H1 (cell line): ENCODE measurements around the gene BOLA1. TPM values are rescaled to one million over a fixed set of nuclear protein-coding genes. Genes with fewer than 3 reads are reported as not detected.

ENCODE experiments used
- CTCF ChIA-PET: fragments of 300-600 bp; sonication (Branson Sonifier 250); formaldehyde crosslinking; loops from one replicate; lab custom pipeline; 2021; ENCODE audit not compliant: partially characterized antibody; lab: Charles Lee
- POLR2A ChIA-PET: fragments of 300-600 bp; sonication (Branson Sonifier 250); formaldehyde crosslinking; loops from one replicate; lab custom pipeline; 2021; ENCODE audit warnings: inconsistent platforms; ENCODE audit not compliant: partially characterized antibody; lab: Charles Lee
- DNase-seq, 2 experiments: peaks; one replicate each; pipeline versions ENCODE4 v3.0.0 to v3.0.0-alpha.2; 2010 to 2022; ENCODE audit warnings: low spot score in 2 of 2, low read depth in 1 of 2, mixed read lengths in 1 of 2
- FAIRE-seq: peaks from 2 replicates; lab custom pipeline; 2011; peaks lifted over from hg19 to GRCh38; lab: Jason Lieb, UNC
- H2AFZ ChIP-seq: 2 replicates; pipeline ENCODE4 v1.8.1; 2012; ENCODE audit warnings: low read length, inconsistent platforms
- H2AK5ac ChIP-seq: 2 replicates; pipeline ENCODE4 v1.6.1; 2013; ENCODE audit warnings: low read depth, low read length
- H2BK120ac ChIP-seq: replicated peaks from 2 replicates; pipeline ENCODE3; 2013; ENCODE audit warnings: low read depth, low read length, inconsistent platforms
- H2BK12ac ChIP-seq: 2 replicates; pipeline ENCODE4 v1.6.1; 2013; ENCODE audit warnings: low read depth, low read length
- H2BK15ac ChIP-seq: 2 replicates; pipeline ENCODE4 v1.6.1; 2013; ENCODE audit warnings: low read length
- H2BK20ac ChIP-seq: 2 replicates; pipeline ENCODE4 v1.6.1; 2013; ENCODE audit warnings: low read length
- H2BK5ac ChIP-seq: 2 replicates; pipeline ENCODE4 v1.6.1; 2013; ENCODE audit warnings: low read depth, low read length
- H3K14ac ChIP-seq: 2 replicates; pipeline ENCODE4 v1.6.1; 2013; ENCODE audit warnings: inconsistent platforms; ENCODE audit not compliant: insufficient read length
- H3K18ac ChIP-seq: 2 replicates; pipeline ENCODE4 v1.6.1; 2013; ENCODE audit warnings: low read length; ENCODE audit errors: extremely low read depth
- H3K23ac ChIP-seq: 2 replicates; pipeline ENCODE4 v1.6.1; 2013; ENCODE audit warnings: inconsistent platforms; ENCODE audit not compliant: insufficient read length
- H3K23me2 ChIP-seq: 2 replicates; pipeline ENCODE4 v1.6.1; 2013; ENCODE audit warnings: low read depth, low read length
- H3K27ac ChIP-seq: 2 replicates; pipeline ENCODE4 v1.6.1; 2011; ENCODE audit warnings: low read depth, low read length, inconsistent platforms
- H3K27me3 ChIP-seq, 4 experiments: replicated peaks in 1 of 4; 1 replicate in 1 of 4; 2 replicates in 3 of 4; pipeline versions ENCODE4 v1.6.1 to v1.8.1; 2011 to 2013; ENCODE audit warnings: low read length in 3 of 4, mild to moderate bottlenecking in 3 of 4, inconsistent platforms in 2 of 4, mixed read lengths in 2 of 4, moderate library complexity in 1 of 4; ENCODE audit not compliant: control insufficient read depth in 3 of 4, insufficient read depth in 3 of 4; ENCODE audit errors: extremely low read depth in 1 of 4
- H3K36me3 ChIP-seq, 4 experiments: 2 replicates each; pipeline versions ENCODE4 v1.6.1 to v1.8.1; 2011 to 2013; ENCODE audit warnings: mild to moderate bottlenecking in 4 of 4, low read length in 3 of 4, moderate library complexity in 2 of 4, control low read depth in 1 of 4, inconsistent platforms in 1 of 4; ENCODE audit not compliant: insufficient read depth in 4 of 4, control insufficient read depth in 2 of 4
- H3K4ac ChIP-seq: replicated peaks from 2 replicates; pipeline ENCODE3; 2013; ENCODE audit warnings: low read length, low read depth, mixed read lengths, inconsistent platforms; ENCODE audit not compliant: insufficient read length
- H3K4me1 ChIP-seq, 4 experiments: replicated peaks in 1 of 4; 1 replicate in 1 of 4; 2 replicates in 3 of 4; pipeline versions ENCODE4 v1.6.1 to v1.8.1; 2011 to 2013; ENCODE audit warnings: low read length in 3 of 4, inconsistent platforms in 2 of 4, mixed read lengths in 1 of 4; ENCODE audit not compliant: insufficient read depth in 4 of 4, control insufficient read depth in 3 of 4
- H3K4me2 ChIP-seq, 2 experiments: 2 replicates each; pipeline versions ENCODE4 v1.6.1 to v1.8.1; 2011 to 2013; ENCODE audit warnings: low read depth in 2 of 2, low read length in 2 of 2, control low read depth in 1 of 2, inconsistent platforms in 1 of 2, mild to moderate bottlenecking in 1 of 2; ENCODE audit not compliant: insufficient read depth in 1 of 2
- H3K4me3 ChIP-seq, 4 experiments: fragments of 200-600, 300-600 bp in 1 of 4; sonication (generic), shearing (Covaris generic), sonication (Bioruptor Twin) in 1 of 4; 2 replicates each; pipeline versions ENCODE4 v1.5.1 to v1.8.1; 2011 to 2016; ENCODE audit warnings: low read length in 4 of 4, low read depth in 3 of 4, control low read depth in 2 of 4, inconsistent platforms in 2 of 4, mild to moderate bottlenecking in 2 of 4, mixed read lengths in 1 of 4, moderate library complexity in 1 of 4; ENCODE audit not compliant: insufficient read depth in 2 of 4; ENCODE audit errors: extremely low read depth in 1 of 4
- H3K56ac ChIP-seq: replicated peaks from 2 replicates; pipeline ENCODE3; 2013; ENCODE audit warnings: low read depth, mild to moderate bottlenecking, mixed read lengths, low read length, inconsistent platforms; ENCODE audit not compliant: insufficient read length
- H3K79me1 ChIP-seq: 2 replicates; pipeline ENCODE4 v1.6.1; 2013; ENCODE audit warnings: low read depth, low read length, control low read depth
- H3K79me2 ChIP-seq, 2 experiments: 2 replicates each; pipeline versions ENCODE4 v1.6.1 to v1.8.1; 2012 to 2013; ENCODE audit warnings: low read length in 2 of 2, mild to moderate bottlenecking in 2 of 2, inconsistent platforms in 1 of 2; ENCODE audit not compliant: insufficient read depth in 2 of 2, control insufficient read depth in 1 of 2
- H3K9ac ChIP-seq, 4 experiments: replicated peaks in 1 of 4; 1 replicate in 1 of 4; 2 replicates in 3 of 4; pipeline versions ENCODE4 v1.6.1 to v1.8.1; 2011 to 2013; ENCODE audit warnings: low read depth in 3 of 4, low read length in 3 of 4, control low read depth in 2 of 4, mild to moderate bottlenecking in 2 of 4, moderate library complexity in 2 of 4, inconsistent platforms in 1 of 4; ENCODE audit errors: extremely low read depth in 1 of 4
- H3K9me3 ChIP-seq, 2 experiments: 2 replicates each; pipeline versions ENCODE4 v1.6.1 to v1.8.1; 2012 to 2013; ENCODE audit warnings: mild to moderate bottlenecking in 2 of 2, moderate library complexity in 2 of 2, control low read depth in 1 of 2, inconsistent platforms in 1 of 2, low read depth in 1 of 2, low read length in 1 of 2, mixed read lengths in 1 of 2; ENCODE audit not compliant: insufficient read depth in 2 of 2
- H4K20me1 ChIP-seq, 2 experiments: replicated peaks in 1 of 2; 2 replicates each; pipeline versions ENCODE3 to v1.8.1; 2011 to 2013; ENCODE audit warnings: inconsistent platforms in 2 of 2, low read length in 2 of 2, mild to moderate bottlenecking in 1 of 2; ENCODE audit not compliant: insufficient read depth in 2 of 2, control insufficient read depth in 1 of 2
- H4K5ac ChIP-seq: 2 replicates; pipeline ENCODE4 v1.6.1; 2013; ENCODE audit warnings: low read length, low read depth, mixed read lengths, inconsistent platforms; ENCODE audit not compliant: insufficient read length
- H4K8ac ChIP-seq: 2 replicates; pipeline ENCODE4 v1.8.0; 2013; ENCODE audit warnings: mild to moderate bottlenecking, moderate library complexity, low read length, inconsistent platforms; ENCODE audit not compliant: insufficient read depth; ENCODE audit errors: extremely low read depth
- H4K91ac ChIP-seq: replicated peaks from 2 replicates; pipeline ENCODE3; 2013; ENCODE audit warnings: low read length, mixed read lengths, inconsistent platforms; ENCODE audit not compliant: insufficient read length
- ASH2L ChIP-seq: fragments of 200-600, 300-600 bp; sonication (generic); IDR thresholded peaks from one replicate; pipeline ENCODE4 v1.7.1; 2017; ENCODE audit warnings: low read length
- HDAC6 ChIP-seq: IDR thresholded peaks from one replicate; pipeline ENCODE4 v1.7.1; 2012; ENCODE audit warnings: low read depth, mild to moderate bottlenecking, inconsistent platforms, low read length, moderate library complexity
- RBBP5 ChIP-seq: IDR thresholded peaks from 2 replicates; pipeline ENCODE4 v1.7.1; 2012; ENCODE audit warnings: low read depth, mild to moderate bottlenecking, inconsistent platforms, low read length, moderate library complexity, borderline replicate concordance
- WGBS, 2 experiments: shearing (Covaris generic) in 1 of 2; methylation state at CpG; one replicate each; pipeline versions ENCODE4 v1.1.6 to v1.1.7; 2013 to 2015; ENCODE audit warnings: low lambda C conversion rate in 2 of 2, mixed read lengths in 2 of 2, inconsistent platforms in 1 of 2, low coverage in 1 of 2, missing lambda C conversion rate in 1 of 2; ENCODE audit not compliant: insufficient replicate concordance in 2 of 2, insufficient coverage in 1 of 2, insufficient read length in 1 of 2; ENCODE audit errors: extremely low coverage in 1 of 2, missing lambda C conversion rate in 1 of 2; 5-methylcytosine and 5-hydroxymethylcytosine counted together
- polyA plus RNA-seq, 7 experiments: library from polyadenylated mRNA; depleted of rRNA in 3 of 7; stranded (reverse) in 5 of 7; unstranded in 2 of 7; fragments of >200 nt in 5 of 7; fragments of 200-250 nt in 2 of 7; gene quantifications; 1 replicate in 5 of 7; 2 replicates in 1 of 7; 4 replicates in 1 of 7; pipeline versions ENCODE4 v1.2.1 to v1.2.3, GENCODE V29; 2011 to 2013; ENCODE audit warnings: missing spikeins in 2 of 7, mixed read lengths in 2 of 7
- total RNA-seq: library from RNA; stranded (reverse); fragmentation: NEBNext Ultra II Directional; extraction: Animal tissue kit (Norgen Biotek cat#: 25700); gene quantifications from 2 replicates; pipeline ENCODE4 v1.2.1, GENCODE V29; 2021
- TF ChIP-seq, protein P1 (sequence below): IDR thresholded peaks from 2 replicates; pipeline ENCODE4 v1.6.1; 2012; ENCODE audit warnings: inconsistent platforms

The BOLA1 gene
- total and polyA plus RNA-seq, 2 of the 8 experiments (the other 6 are each of a cell fraction or from before 2014, with no cell fraction given), result 8.1 to 15.4 TPM

DNA sequence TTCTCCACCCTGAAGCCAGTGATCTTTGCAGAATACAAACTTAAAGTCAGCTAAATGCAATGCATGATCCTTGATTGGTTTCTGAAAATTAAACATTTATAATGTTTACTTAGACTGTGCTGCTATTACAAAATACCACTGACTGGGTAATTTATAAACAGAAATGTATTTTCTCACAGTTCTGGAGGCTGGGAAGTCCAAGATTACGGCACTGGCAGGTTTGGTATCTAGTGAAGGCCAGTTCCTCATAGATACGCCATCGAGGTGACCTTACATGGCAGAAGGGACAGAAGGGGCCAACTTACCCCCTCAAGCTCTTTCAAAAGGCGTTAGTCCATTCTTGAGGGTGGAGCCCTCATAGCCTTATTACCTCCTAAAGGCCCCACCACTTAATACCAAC lies 2.8 kb upstream of the BOLA1 start:
- ChIA-PET CTCF (no interaction called here), POLR2A (interaction anchor here (6.4 kb wide), 1 partner anchor 10 kb away, joined by 91 read pairs; a partner anchor contains a TSS)
- peaks cover 7% of the 10 kb centered on the region; the same call in 1 of the 2 replicates for H3K23me2 ChIP-seq
- no peak overlapping the region for H3K4me3 ChIP-seq
- H3K4me1 ChIP-seq, result peaks cover 0 to 5% (median 4%) of the 10 kb centered on the region in 4 experiments; a peak in 5 of 7 replicates
- no peak overlapping the region for H3K18ac ChIP-seq
- no peak overlapping the region for H3K14ac ChIP-seq
- no peak overlapping the region for H2BK12ac ChIP-seq
- no peak overlapping the region for H3K23ac ChIP-seq
- H3K36me3 ChIP-seq, result no peaks in the 10 kb centered on the region
- H2BK120ac ChIP-seq, result no peak overlapping the region
- H2AK5ac ChIP-seq, result no peak overlapping the region
- H3K9ac ChIP-seq, result no peak overlapping the region
- no peak for FAIRE-seq
- H4K20me1 ChIP-seq, result no peaks in the 10 kb centered on the region
- no peak overlapping the region for H2BK20ac ChIP-seq
- no peak overlapping the region for H2BK15ac ChIP-seq
- 95% methylated on average over 4 of the region's 4 CpGs; no CpG with 5 or more reads in 1 of the 2 experiments for WGBS, 2 experiments
- no peak overlapping the region for H4K8ac ChIP-seq
- H3K27me3 ChIP-seq, result no peaks in the 10 kb centered on the region
- TF ChIP-seq ASH2L (no peak), RBBP5 (no peak), HDAC6 (no peak)
- TF ChIP-seq, protein P1, sequence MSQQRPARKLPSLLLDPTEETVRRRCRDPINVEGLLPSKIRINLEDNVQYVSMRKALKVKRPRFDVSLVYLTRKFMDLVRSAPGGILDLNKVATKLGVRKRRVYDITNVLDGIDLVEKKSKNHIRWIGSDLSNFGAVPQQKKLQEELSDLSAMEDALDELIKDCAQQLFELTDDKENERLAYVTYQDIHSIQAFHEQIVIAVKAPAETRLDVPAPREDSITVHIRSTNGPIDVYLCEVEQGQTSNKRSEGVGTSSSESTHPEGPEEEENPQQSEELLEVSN, result no peak
- no peaks in the 10 kb centered on the region for H3K9me3 ChIP-seq
- H3K79me2 ChIP-seq, result no peaks in the 10 kb centered on the region
- H4K5ac ChIP-seq, result no peak overlapping the region
- H3K4ac ChIP-seq, result no peak overlapping the region
- H4K91ac ChIP-seq, result no peak overlapping the region
- H3K4me2 ChIP-seq, result no peak overlapping the region
- H3K56ac ChIP-seq, result no peak overlapping the region
- no peak overlapping the region for H2BK5ac ChIP-seq
- no peak overlapping the region for H3K27ac ChIP-seq
- no peak for DNase-seq
- no peak overlapping the region for H2AFZ ChIP-seq
- no peaks in the 10 kb centered on the region for H3K79me1 ChIP-seq
